GM18519 (cell line): ENCODE results near the gene IQSEC1.

ENCODE experiments used
- ATAC-seq: cut with Tn5 transposase; IDR thresholded peaks from one replicate; pipeline ENCODE4 v1.9.1; 2021; ENCODE audit warnings: mild to moderate bottlenecking, moderate library complexity; ENCODE audit not compliant: unreplicated experiment, low FRiP score

Gene IQSEC1

DNA sequence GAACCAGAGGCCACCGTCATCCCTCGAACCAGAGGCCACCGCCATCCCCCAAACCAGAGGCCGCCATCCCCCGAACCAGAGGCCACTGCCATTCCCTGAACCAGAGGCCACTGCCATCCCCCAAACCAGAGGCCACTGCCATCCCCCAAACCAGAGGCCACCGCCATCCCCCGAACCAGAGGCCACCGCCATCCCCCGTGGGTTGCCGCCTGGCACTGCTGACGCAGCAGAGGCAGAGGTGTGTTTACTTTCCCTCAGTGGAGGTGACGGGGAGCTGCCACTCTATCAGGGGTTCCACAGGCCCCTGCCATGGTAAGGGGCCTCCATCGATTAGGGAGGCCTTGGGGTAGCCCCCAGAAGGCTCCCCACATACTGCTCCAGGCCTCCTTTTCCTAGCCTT, 1.5 kb downstream of the IQSEC1 start:
- no peak for ATAC-seq

DNA sequence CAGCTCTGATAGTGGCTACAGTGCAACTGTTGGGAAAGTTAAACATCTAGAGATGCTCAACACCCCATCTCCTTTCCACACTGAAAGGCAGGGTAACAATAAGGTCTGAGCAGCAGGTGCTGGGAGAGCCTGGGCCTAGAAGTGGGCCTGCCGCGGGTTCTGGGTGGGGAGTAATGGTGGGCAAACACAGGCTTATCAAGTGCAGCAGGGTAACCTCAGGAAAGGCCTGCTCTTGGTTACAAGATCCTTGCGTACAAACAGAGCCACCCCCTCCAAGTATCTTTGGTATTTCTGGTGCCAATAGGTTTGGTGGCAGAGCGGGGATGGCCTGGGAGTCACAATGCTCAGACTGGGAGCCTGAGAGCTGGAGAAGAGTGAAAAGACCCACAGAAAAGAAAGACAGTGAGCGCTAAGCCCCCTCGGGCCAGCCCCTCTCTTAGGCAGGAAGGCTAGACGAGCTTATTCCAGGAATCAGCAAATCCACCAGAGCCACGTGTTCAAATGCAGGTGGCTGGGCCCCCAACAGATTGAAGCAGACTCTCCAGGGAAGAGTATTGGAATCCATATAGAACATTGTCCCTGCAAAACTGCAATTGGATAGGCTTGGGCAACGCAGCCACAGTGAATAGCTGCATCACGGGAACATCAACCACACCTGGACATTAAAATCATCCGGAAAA, 2.7 kb downstream of the IQSEC1 start:
- no peak for ATAC-seq

GRCh38 chr3:13069495-13069894, 3.7 kb downstream of the IQSEC1 start:
- peak; percentile 36 for ATAC-seq

DNA sequence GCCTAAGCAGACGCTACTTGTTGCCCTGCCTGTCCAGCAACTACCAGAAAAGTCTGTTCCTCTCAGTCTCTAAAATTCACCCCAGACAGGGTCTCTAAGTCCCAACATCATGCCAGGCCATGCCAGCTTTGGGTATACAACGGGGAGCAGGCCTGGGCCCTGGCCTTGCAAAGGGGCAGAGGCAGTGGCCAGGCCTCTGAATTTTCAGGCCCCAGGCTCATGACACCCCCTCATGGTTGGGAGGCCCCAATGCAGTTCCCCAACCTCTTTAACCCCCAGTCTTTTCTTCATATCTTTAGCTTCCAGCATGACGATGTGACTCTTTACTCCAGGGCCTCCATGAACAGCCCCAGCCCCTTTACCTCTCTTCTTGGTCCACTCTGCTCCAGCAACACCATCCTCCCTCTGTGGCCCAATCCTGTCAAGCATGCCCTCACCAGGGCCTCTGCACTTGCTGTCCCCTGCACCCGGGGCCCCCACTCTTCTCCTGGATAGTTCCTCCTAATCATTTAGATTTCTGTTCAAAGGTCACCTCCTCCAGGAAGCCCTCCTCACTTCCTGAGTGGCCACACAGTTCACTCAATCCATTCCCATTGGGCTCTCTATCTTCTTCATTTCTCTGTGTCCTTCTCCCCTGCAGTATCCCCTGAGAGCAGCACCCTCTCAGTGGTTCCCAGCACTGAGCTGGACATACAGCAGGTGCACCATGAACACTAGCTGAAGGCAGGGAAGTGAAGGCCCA, 4.8 kb downstream of the IQSEC1 start:
- ATAC-seq = no peak

DNA sequence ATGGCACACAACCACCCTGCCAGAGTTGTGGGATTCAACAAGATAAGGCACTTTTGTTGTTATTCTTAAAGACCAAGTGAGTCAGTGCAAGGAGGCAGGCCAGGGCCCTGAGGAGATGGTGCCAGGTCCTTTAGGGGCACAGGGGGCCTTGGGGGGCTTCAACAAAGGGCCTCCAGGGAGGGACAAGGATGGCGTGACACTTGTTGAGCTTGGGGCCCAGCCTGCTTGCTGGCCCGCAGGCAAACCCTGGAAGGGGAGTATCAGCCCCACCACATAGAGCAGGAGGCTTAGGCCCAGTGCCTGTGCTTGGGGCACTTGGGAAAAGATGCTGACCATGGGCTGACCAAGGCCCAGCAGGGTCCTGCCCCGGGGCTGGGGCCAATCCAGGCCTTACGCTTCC, 5.5 kb downstream of the IQSEC1 start:
- no peak for ATAC-seq

DNA sequence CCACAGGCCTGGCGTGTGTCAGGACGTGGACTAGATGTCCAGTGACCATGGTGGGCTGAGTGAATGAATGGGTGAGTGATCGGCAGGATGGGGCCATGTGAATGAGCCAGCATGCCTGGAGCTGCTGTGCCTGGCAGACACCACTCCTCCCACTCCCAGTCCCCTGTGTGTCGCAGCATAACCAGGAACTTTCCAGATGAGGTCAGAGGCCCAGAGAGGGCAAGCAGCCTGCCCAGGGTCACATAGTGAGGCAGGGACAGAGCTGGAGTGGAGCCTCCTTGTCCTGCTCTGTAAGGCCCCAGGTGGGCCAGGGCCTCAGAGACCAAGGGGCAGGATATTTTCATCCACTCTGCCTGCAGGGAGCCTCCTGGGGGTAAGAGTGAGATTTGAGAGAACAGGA, 6.4 kb downstream of the IQSEC1 start:
- ATAC-seq = no peak

GRCh38 chr3:13066236-13066635, 7.0 kb downstream of the IQSEC1 start:
- ATAC-seq = no peak

GRCh38 chr3:13065727-13066126, 7.5 kb downstream of the IQSEC1 start:
- ATAC-seq = no peak

GRCh38 chr3:13064964-13065363, 8.3 kb downstream of the IQSEC1 start:
- no peak for ATAC-seq

- no peak for ATAC-seq
These were observed 8.9 kb downstream of the IQSEC1 start for GRCh38 chr3:13064159-13064868.

DNA sequence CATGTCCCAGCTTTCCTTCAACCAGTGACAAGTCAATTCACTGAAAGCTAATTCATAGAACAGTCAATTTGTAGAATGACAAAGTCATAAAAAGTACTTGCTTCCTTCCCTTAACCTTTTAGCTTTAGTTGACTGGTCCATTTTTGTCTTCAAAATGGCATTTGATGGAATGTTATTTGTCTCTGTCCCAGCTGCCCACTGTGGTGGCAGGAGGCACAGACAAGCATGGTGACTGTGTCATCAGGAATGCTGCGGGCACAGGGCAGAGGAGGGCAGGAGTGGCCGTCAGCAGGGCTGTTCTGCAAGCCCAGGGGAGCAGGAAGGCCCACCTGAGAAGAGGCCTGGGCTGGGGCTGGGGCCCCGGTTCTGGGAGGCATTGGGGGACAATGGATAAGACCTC, 10.0 kb downstream of the IQSEC1 start:
- ATAC-seq = no peak

DNA sequence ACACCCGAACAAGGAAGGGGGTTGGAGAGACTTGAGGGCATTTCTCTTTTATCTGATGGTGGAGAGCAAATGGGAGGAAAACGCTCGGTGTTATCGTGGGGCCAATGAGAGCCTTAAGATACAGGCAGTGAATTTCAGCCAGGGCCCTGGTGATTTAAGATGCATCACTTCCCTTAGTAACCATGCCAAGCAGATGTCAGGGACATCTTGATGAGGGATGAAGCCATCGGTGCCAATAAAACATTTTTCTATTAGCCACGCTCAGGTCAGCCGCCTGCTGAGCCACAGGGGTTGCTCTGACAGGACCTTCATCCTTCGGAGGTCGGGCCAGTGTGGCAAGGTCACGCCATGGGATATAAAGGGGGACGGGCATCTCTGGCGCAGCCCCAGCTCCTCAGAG, 10.6 kb downstream of the IQSEC1 start:
- no peak for ATAC-seq

DNA sequence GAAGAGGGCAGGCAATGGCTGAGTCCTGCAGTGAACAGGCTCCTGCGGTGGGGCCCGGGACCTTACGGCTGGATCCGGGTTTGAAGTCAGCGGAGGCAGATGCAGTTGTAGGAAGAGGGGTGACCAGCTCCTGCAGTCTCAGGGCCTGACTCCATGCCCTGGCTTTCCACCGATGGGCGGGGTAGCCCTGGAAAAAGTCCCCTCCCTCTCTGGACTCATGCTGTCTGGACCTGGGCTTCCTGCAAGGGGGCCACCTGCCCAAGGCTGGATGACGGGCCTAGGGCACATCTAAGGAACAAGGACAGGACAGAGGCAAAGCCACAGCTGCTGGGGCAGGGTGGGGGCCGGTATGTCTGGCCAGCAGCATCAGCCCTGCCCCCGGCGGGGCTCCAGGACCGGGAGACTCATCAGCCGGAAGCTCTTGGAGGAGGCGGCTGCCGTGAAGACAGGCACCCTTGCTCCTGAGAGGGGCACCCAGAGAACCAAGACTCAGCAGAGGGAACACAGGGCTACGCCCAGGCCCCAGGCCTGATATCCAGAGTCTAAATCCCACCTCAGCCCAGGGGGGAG, 12.8 kb downstream of the IQSEC1 start:
- ATAC-seq = no peak

GRCh38 chr3:13058346-13059120, 14.7 kb downstream of the IQSEC1 start:
- no peak for ATAC-seq

- ATAC-seq = no peak
These were observed 15.8 kb downstream of the IQSEC1 start for GRCh38 chr3:13057282-13058040.

DNA sequence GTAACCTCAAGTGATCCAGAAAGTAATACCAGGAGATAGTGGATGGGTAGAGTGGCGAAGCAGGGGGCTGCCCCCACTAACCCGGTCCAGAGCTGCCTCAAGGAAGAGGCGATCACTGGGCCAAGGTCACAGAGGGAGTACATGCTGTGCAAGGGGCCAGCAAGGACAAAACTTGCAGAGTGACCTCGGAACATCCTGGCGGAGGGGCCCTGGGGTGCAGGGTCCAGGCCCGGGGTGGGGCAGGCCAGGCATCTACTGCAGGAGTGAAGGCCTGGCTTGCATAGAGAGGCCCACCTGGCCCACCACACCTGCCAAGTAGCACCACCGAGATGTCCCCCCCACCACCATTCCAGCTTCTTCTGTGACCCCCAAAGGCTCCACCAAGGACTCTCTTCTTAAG, 17.6 kb downstream of the IQSEC1 start:
- ATAC-seq = no peak

DNA sequence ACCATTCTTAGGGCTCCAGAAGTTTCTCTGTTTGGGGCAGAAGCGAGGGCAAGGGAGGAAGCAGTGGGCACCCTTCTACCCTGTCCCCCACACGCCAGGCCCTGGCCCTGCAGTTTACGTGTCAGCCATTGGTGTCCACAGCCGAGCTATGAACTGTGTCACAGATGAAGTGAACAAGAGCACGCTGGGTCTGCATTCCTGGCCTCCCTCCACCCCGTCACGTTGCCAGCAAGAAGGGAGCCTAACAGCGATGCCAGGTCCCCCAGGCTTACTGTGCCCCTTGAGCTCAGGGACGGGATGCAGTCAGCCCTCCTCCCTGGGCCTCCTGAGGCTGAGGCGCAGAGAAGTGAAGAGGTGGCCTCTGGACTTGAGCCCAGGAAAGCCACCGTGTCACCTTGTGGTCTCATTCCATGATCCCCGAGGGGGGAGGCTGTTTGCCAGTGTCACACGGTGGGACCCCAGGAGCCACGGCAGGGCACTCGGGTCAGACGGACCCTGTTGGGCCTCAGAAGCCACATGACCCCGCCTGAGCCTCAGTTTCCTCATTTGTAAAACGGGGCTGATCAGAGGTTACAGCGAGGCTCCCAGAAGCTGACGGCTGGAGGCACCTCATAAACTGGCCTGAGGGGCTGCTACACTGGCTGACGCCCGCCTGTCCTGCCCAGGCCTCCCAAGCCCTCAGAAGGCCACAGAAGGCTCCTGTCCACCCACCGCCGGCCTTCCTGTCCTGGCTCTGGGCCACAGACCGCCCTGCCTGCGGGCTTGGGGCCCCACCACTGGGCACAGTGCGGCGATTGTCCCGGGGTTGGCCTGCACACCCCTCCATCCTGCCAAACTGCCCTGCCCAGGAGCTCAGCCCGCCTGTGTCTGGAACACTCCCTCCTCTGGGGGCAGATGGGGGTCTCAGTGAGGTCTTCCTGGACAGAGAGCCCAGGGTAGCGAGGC, 18.6 kb downstream of the IQSEC1 start:
- ATAC-seq = no peak

DNA sequence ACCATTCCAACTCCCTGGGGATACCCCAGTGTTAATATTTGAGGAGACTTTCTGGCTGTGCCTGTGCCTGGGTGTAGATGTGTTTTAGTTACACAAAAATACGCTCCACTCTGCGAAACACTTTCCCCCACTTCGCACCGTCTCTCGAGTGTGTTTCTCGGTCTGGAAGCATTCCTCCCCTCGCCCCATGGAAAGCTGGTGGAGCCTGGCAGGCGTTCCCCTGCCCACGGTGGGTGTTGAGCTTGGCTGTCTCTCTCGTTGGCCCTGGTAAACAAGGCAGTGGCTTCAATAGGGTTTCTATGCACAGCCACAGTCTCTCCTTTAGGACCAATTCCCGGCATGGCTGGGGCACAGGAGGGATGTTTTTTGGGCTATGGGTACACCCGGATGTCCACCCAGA, 19.3 kb downstream of the IQSEC1 start:
- ATAC-seq = no peak

DNA sequence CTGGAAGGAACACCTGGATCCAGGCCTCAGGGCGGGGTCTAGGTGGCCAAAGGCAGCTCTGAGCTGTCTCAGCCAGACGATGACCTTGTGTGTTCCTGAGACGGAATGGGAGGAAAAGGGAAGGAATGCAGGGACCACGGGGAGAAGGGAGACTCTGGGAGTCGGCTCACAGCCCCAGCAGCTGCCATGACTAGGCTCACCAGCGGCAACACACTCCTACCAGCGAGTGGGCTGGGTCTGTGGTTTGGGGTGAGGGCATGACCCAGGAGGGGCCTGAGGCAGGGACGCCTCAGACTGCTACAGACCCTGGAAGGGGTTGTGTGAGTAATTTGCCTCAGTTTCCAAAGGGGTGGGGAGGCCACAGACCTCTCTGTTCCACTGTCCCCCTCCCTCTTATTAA, 19.8 kb downstream of the IQSEC1 start:
- ATAC-seq = no peak
